Measurements from ENCODE around the gene MC5R. TPM values are rescaled to one million over a fixed set of nuclear protein-coding genes. Genes with fewer than 3 reads are reported as not detected.

MC5R gene
- total RNA-seq, 4 donors from 2014 or later: not detected

- DNase-seq (ENCODE audit: extremely low spot score): no peak
- WGBS: 97% methylated on average over 26 of the region's 26 CpGs
- Histone ChIP-seq H3K4me3 (no peak overlapping the region), H3K4me1 (peaks cover 0 to 10% (median 8%) of the 10 kb centered on the region in 4 donors), H3K9me3 (no peaks in the 10 kb centered on the region), H3K27ac (replicated peaks in 1 of 4) (no peak overlapping the region), H3K36me3 (no peaks in the 10 kb centered on the region), H3K27me3 (peaks cover 0 to 75% (median 5%) of the 10 kb centered on the region in 4 donors)
- intact Hi-C loops (cut with DNase I): no loop called here
- TF ChIP-seq POLR2A (IDR thresholded peaks at IDR 0.05; ENCODE audit: low read depth) (no peak), POLR2AphosphoS5 (IDR thresholded peaks at IDR 0.05) (no peak), EP300 (IDR thresholded peaks at IDR 0.05) (no peak), CTCF (IDR thresholded peaks at IDR 0.05) (no peak)
These were observed 2.3 kb downstream of the MC5R start for GRCh38 chr18:13826209-13826608.

- DNase-seq (ENCODE audit: extremely low spot score): no peak
- Histone ChIP-seq H3K36me3 (no peaks in the 10 kb centered on the region), H3K4me1 (no peaks in the 10 kb centered on the region), H3K4me3 (no peak overlapping the region), H3K27me3 (peaks cover 0 to 70% (median 0%) of the 10 kb centered on the region in 4 donors), H3K27ac (replicated peaks in 1 of 4) (no peak overlapping the region), H3K9me3 (no peaks in the 10 kb centered on the region)
- TF ChIP-seq POLR2AphosphoS5 (IDR thresholded peaks at IDR 0.05) (no peak), CTCF (IDR thresholded peaks at IDR 0.05) (no peak), POLR2A (IDR thresholded peaks at IDR 0.05; ENCODE audit: low read depth) (no peak), EP300 (IDR thresholded peaks at IDR 0.05) (no peak)
- 78% methylated on average over 11 of the region's 11 CpGs for WGBS
- intact Hi-C loops (cut with DNase I): no loop called here
These were observed 8.0 kb downstream of the MC5R start for GRCh38 chr18:13831864-13832508.

- no peaks in the 10 kb centered on the region for H3K4me1 ChIP-seq
- WGBS: 69% methylated on average over 8 of the region's 8 CpGs
- H3K36me3 ChIP-seq: no peaks in the 10 kb centered on the region
- no peak overlapping the region for H3K27ac ChIP-seq (replicated peaks in 1 of 4)
- H3K9me3 ChIP-seq: no peaks in the 10 kb centered on the region
- no peak for DNase-seq (ENCODE audit: extremely low spot score)
- TF ChIP-seq POLR2AphosphoS5 (IDR thresholded peaks at IDR 0.05): no peak
- TF ChIP-seq EP300 (IDR thresholded peaks at IDR 0.05): no peak
- TF ChIP-seq CTCF (IDR thresholded peaks at IDR 0.05): no peak
- no peak for TF ChIP-seq POLR2A (IDR thresholded peaks at IDR 0.05; ENCODE audit: low read depth)
- H3K27me3 ChIP-seq: peaks cover 0 to 55% (median 0%) of the 10 kb centered on the region in 4 donors
- intact Hi-C loops (cut with DNase I): no loop called here
- no peak overlapping the region for H3K4me3 ChIP-seq
These were observed 10.6 kb downstream of the MC5R start for GRCh38 chr18:13834496-13835015.

GRCh38 chr18:13835202-13835601 is 11.3 kb downstream of the MC5R start:
- Histone ChIP-seq H3K27me3 (peaks cover 0 to 48% (median 0%) of the 10 kb centered on the region in 4 donors), H3K9me3 (no peaks in the 10 kb centered on the region), H3K4me3 (no peak overlapping the region), H3K27ac (replicated peaks in 1 of 4) (no peak overlapping the region), H3K36me3 (no peaks in the 10 kb centered on the region), H3K4me1 (no peaks in the 10 kb centered on the region)
- 76% methylated on average over 6 of the region's 6 CpGs for WGBS
- no peak for DNase-seq (ENCODE audit: extremely low spot score)
- intact Hi-C loops (cut with DNase I): no loop called here
- TF ChIP-seq CTCF (IDR thresholded peaks at IDR 0.05) (no peak), POLR2AphosphoS5 (IDR thresholded peaks at IDR 0.05) (no peak), EP300 (IDR thresholded peaks at IDR 0.05) (no peak), POLR2A (IDR thresholded peaks at IDR 0.05; ENCODE audit: low read depth) (no peak)
